ENCODE results near the gene FAM32A. TPM values are rescaled to one million over a fixed set of nuclear protein-coding genes. Genes with fewer than 3 reads are reported as not detected.

FAM32A gene
- total RNA-seq, 1 donor from 2014 or later, result 74.4 TPM

DNA sequence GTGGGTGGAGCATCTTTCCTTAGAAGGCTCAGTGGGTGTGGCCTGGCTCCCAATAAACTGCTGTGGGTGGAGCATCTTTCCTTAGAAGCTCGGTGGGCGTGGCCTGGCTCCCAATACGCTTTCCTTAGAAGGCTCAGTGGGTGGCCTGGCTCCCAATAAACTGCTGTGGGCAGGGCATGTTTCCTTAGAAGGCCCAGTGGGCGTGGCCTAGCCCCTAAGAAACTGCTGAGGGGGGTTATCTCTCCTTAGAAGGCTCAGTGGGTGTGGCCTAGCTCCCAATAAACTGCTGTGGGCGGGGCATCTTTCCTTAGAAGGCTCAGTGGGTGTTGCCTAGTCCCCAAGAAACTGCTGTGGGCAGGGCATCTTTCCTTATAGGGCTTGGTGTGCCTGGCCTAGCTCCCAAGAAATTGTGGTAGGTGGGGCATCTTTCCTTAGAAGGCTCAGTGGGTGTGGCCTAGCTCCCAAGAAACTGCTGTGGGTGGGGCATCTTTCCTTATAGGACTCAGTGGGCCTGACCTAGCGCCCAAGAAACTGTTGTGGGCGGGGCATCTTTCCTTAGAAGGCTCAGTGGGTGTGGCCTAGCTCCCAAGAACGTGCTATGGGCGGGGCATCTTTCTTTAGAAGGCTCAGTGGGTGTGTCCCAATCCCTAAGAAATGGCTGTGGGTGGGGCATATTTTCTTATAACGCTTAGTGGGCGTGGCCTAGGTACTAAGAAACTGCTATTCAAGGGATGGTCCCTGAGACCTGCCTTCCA, 31.5 kb upstream of the FAM32A start:
- Histone ChIP-seq H3K27me3 (no peaks in the 10 kb centered on the region), H3K4me3 (no peak overlapping the region), H3K9me3 (no peaks in the 10 kb centered on the region), H3K4me1 (no peaks in the 10 kb centered on the region), H3K36me3 (no peaks in the 10 kb centered on the region), H3K27ac (no peak overlapping the region)
- DNase-seq (ENCODE audit: low spot score in 2 of 2), result no peak
- intact Hi-C loops (cut with DNase I), result no loop called here
- TF ChIP-seq, protein P1, sequence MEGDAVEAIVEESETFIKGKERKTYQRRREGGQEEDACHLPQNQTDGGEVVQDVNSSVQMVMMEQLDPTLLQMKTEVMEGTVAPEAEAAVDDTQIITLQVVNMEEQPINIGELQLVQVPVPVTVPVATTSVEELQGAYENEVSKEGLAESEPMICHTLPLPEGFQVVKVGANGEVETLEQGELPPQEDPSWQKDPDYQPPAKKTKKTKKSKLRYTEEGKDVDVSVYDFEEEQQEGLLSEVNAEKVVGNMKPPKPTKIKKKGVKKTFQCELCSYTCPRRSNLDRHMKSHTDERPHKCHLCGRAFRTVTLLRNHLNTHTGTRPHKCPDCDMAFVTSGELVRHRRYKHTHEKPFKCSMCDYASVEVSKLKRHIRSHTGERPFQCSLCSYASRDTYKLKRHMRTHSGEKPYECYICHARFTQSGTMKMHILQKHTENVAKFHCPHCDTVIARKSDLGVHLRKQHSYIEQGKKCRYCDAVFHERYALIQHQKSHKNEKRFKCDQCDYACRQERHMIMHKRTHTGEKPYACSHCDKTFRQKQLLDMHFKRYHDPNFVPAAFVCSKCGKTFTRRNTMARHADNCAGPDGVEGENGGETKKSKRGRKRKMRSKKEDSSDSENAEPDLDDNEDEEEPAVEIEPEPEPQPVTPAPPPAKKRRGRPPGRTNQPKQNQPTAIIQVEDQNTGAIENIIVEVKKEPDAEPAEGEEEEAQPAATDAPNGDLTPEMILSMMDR (IDR thresholded peaks at IDR 0.05), result no peak

GRCh38 chr19:16154557-16154956, 30.7 kb upstream of the FAM32A start:
- no peak for DNase-seq (ENCODE audit: low spot score in 2 of 2)
- Histone ChIP-seq H3K9me3 (no peaks in the 10 kb centered on the region), H3K27ac (no peak overlapping the region), H3K4me3 (no peak overlapping the region), H3K36me3 (no peaks in the 10 kb centered on the region), H3K27me3 (no peaks in the 10 kb centered on the region), H3K4me1 (no peaks in the 10 kb centered on the region)
- intact Hi-C loops (cut with DNase I), result no loop called here
- TF ChIP-seq, protein P1 (IDR thresholded peaks at IDR 0.05), result no peak

DNA sequence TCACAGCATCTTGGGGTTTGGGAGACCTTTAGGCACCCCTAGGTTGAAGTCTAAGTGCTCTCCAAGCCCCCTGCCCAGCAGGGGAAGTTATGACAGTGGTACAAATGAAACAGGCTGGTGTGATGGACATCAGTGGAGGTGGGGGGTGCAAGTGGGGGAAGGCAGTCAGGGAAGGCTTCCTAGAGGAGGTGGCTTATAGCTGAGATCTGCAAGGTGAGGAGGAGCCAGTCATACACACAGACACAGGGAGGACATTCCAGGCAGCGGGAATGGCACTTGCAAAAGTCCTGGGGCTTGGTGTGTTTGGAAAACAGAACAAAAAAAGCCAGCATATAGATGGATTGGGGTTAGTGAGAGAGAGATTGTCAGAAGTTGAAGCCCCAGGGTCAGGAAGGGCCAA, 30.1 kb upstream of the FAM32A start:
- H3K36me3 ChIP-seq, result no peaks in the 10 kb centered on the region
- intact Hi-C loops (cut with DNase I), result no loop called here
- H3K27ac ChIP-seq, result no peak overlapping the region
- no peaks in the 10 kb centered on the region for H3K27me3 ChIP-seq
- H3K4me1 ChIP-seq, result no peaks in the 10 kb centered on the region
- TF ChIP-seq, protein P1 (IDR thresholded peaks at IDR 0.05), result no peak
- DNase-seq (ENCODE audit: low spot score in 2 of 2), result no peak
- H3K9me3 ChIP-seq, result no peaks in the 10 kb centered on the region
- no peak overlapping the region for H3K4me3 ChIP-seq

GRCh38 chr19:16156904-16157303, 28.3 kb upstream of the FAM32A start:
- Histone ChIP-seq H3K4me1 (no peaks in the 10 kb centered on the region), H3K27me3 (no peaks in the 10 kb centered on the region), H3K4me3 (no peak overlapping the region), H3K27ac (no peak overlapping the region), H3K36me3 (no peaks in the 10 kb centered on the region), H3K9me3 (no peaks in the 10 kb centered on the region)
- TF ChIP-seq, protein P1 (IDR thresholded peaks at IDR 0.05), result no peak
- intact Hi-C loops (cut with DNase I), result no loop called here
- DNase-seq (ENCODE audit: low spot score in 2 of 2), result no peak

DNA sequence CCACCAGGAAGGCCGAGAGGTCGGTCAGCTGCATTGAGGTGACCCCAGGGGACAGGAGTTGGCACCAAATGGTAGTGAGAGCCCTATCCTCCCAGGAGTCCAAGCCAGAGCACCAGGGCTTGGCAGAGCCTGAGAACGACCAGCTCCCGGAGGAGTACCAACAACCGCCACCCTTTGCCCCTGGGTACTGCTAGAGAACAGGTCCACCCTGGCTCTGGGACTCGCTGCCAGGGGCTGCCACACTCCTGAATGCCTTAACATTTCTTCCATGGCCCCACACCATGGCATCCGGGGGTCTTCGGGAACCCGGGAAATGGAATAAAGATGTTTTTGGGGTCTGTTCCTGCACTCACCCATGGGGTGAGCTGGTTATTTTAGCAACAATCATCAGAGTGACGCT, 27.6 kb upstream of the FAM32A start:
- no peak overlapping the region for H3K4me3 ChIP-seq
- no peaks in the 10 kb centered on the region for H3K9me3 ChIP-seq
- H3K36me3 ChIP-seq, result no peaks in the 10 kb centered on the region
- DNase-seq (ENCODE audit: low spot score in 2 of 2), result no peak
- no peaks in the 10 kb centered on the region for H3K4me1 ChIP-seq
- intact Hi-C loops (cut with DNase I), result no loop called here
- no peak overlapping the region for H3K27ac ChIP-seq
- H3K27me3 ChIP-seq, result no peaks in the 10 kb centered on the region
- TF ChIP-seq, protein P1 (IDR thresholded peaks at IDR 0.05), result no peak
